ENCODE results near the gene AOX1. TPM values are rescaled to one million over a fixed set of nuclear protein-coding genes. Genes with fewer than 3 reads are reported as not detected.

The AOX1 gene
- total RNA-seq, 2 donors from 2014 or later: 24.8 to 47.9 TPM

DNA sequence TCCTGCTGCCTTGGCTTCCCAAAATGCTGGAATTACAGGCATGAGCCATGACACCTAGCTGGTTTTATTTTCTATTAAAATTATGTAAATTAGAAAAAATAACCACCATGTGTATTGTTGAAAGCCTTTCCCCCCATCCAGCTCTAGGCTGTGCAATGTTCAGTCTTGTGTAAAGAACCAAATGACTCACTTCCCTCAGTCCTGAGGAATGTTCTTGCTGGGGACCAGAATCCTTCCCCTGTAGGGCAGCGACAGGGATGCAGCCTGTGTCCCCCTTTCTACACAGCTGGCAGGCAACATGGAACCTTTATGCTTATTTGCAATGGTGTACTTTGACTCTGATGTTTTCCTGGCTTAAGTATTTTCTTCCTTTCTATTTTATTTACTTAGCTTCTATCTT lies 29.4 kb downstream of the AOX1 start:
- H3K36me3 ChIP-seq: no peaks in the 10 kb centered on the region
- no peaks in the 10 kb centered on the region for H3K9me3 ChIP-seq
- 72% methylated on average over 1 of the region's 1 CpG for WGBS
- no peak overlapping the region for H3K27ac ChIP-seq
- H3K4me3 ChIP-seq: no peak overlapping the region
- H3K27me3 ChIP-seq (replicated peaks; ENCODE audit: insufficient read depth): no peaks in the 10 kb centered on the region
- H3K4me1 ChIP-seq (replicated peaks): no peaks in the 10 kb centered on the region
- intact Hi-C loops (cut with DNase I): no loop called here
- no peak for DNase-seq (ENCODE audit: low spot score)
- TF ChIP-seq POLR2A (IDR thresholded peaks at IDR 0.05) (no peak), POLR2AphosphoS5 (IDR thresholded peaks at IDR 0.05) (no peak)
- TF ChIP-seq, protein P1, sequence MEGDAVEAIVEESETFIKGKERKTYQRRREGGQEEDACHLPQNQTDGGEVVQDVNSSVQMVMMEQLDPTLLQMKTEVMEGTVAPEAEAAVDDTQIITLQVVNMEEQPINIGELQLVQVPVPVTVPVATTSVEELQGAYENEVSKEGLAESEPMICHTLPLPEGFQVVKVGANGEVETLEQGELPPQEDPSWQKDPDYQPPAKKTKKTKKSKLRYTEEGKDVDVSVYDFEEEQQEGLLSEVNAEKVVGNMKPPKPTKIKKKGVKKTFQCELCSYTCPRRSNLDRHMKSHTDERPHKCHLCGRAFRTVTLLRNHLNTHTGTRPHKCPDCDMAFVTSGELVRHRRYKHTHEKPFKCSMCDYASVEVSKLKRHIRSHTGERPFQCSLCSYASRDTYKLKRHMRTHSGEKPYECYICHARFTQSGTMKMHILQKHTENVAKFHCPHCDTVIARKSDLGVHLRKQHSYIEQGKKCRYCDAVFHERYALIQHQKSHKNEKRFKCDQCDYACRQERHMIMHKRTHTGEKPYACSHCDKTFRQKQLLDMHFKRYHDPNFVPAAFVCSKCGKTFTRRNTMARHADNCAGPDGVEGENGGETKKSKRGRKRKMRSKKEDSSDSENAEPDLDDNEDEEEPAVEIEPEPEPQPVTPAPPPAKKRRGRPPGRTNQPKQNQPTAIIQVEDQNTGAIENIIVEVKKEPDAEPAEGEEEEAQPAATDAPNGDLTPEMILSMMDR (IDR thresholded peaks at IDR 0.05): no peak

DNA sequence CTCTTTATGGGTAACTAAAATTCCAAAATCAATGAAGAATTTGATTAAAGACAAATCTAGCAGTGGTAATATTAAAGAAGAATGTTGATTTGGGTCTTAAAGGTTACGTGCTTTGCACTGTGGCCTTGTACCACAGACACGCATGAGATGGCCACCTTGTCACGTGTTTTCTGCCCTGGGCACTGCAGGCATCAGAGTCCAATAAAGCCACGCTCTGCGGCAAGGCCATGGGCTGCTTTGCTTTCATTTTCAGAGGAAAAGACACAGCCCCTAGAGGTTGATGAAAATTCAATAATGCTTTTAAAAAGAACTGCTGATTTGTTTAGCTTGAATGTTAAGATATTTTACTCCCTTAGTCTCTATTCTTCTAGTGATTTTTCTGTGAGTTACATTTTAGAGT lies 30.4 kb downstream of the AOX1 start:
- intact Hi-C loops (cut with DNase I): no loop called here
- H3K27ac ChIP-seq: no peak overlapping the region
- DNase-seq (ENCODE audit: low spot score): no peak
- no peaks in the 10 kb centered on the region for H3K4me1 ChIP-seq (replicated peaks)
- no peak overlapping the region for H3K4me3 ChIP-seq
- WGBS: 72% methylated on average over 5 of the region's 5 CpGs
- H3K9me3 ChIP-seq: no peaks in the 10 kb centered on the region
- TF ChIP-seq, protein P1 (IDR thresholded peaks at IDR 0.05): no peak
- TF ChIP-seq POLR2AphosphoS5 (IDR thresholded peaks at IDR 0.05) (no peak), POLR2A (IDR thresholded peaks at IDR 0.05) (no peak)
- H3K27me3 ChIP-seq (replicated peaks; ENCODE audit: insufficient read depth): no peaks in the 10 kb centered on the region
- H3K36me3 ChIP-seq: no peaks in the 10 kb centered on the region

DNA sequence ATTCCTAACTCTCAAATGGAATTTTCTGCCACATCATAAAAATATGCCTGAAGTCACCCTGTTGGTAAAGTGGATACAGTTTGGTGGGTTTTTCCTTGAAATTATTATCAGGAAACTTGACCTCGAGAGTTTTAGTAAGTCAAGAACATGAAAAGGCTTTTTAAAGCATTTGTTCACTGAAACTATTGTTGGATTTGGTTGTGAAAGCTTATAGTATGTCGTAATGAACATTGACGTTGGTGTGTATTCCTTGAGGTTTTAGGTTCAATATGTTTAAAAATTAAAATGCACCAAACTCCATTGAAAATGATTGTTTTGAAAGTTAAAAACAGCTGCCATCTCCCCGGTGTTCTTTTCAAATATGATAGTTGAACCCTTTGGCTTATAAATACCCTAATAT lies 30.8 kb downstream of the AOX1 start:
- H3K4me1 ChIP-seq (replicated peaks): no peaks in the 10 kb centered on the region
- WGBS: 80% methylated on average over 4 of the region's 4 CpGs
- H3K27me3 ChIP-seq (replicated peaks; ENCODE audit: insufficient read depth): no peaks in the 10 kb centered on the region
- intact Hi-C loops (cut with DNase I): no loop called here
- no peak for DNase-seq (ENCODE audit: low spot score)
- no peaks in the 10 kb centered on the region for H3K36me3 ChIP-seq
- TF ChIP-seq POLR2A (IDR thresholded peaks at IDR 0.05): no peak
- TF ChIP-seq POLR2AphosphoS5 (IDR thresholded peaks at IDR 0.05): no peak
- TF ChIP-seq, protein P1 (IDR thresholded peaks at IDR 0.05): no peak
- no peak overlapping the region for H3K27ac ChIP-seq
- no peaks in the 10 kb centered on the region for H3K9me3 ChIP-seq
- H3K4me3 ChIP-seq: no peak overlapping the region

DNA sequence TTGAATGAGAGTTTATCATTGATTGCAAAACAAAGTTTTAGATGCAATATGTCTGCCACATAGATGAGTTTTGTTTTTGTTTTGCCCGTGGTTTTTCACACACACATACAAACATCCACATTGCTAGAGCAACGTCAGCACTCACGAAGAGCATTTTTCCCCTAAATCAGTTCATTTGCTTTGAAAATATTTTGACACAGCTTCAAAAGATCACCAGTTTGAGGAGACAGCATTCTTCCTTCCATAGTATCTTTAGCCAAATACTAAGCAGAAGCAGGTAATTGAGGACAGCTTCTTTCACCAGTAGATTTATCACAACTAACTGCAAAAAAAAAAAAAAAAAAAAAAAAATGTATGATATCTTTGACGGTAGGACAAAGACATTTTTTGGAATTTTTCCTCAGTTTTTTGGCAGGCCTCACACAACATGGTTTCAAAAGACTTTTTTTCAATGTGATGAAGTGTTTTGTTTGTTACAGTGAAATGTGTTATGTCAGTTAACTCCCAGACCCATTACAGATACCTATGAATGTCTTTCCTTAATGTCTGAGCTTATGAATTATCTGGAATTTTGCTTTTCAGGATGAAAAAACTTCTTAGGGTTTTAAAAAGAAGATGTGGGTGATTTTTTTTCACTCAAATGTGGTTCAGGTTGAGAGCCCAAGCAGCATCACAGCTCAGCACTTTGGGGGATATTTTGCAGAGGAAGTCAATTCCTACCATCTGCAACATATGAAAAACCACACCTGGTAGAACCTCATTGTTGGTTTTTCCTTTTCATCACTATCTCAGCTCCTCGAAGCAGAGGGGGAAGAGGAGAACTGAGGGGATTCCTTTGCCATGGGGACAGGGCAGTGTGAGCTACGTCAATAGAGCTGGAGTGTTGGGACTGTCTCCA lies 31.6 kb downstream of the AOX1 start:
- H3K27ac ChIP-seq: no peak overlapping the region
- intact Hi-C loops (cut with DNase I): no loop called here
- no peaks in the 10 kb centered on the region for H3K4me1 ChIP-seq (replicated peaks)
- H3K9me3 ChIP-seq: no peaks in the 10 kb centered on the region
- TF ChIP-seq POLR2A (IDR thresholded peaks at IDR 0.05) (no peak), POLR2AphosphoS5 (IDR thresholded peaks at IDR 0.05) (no peak)
- TF ChIP-seq, protein P1 (IDR thresholded peaks at IDR 0.05): no peak
- DNase-seq (ENCODE audit: low spot score): no peak
- H3K4me3 ChIP-seq: no peak overlapping the region
- no peaks in the 10 kb centered on the region for H3K27me3 ChIP-seq (replicated peaks; ENCODE audit: insufficient read depth)
- no peaks in the 10 kb centered on the region for H3K36me3 ChIP-seq
- 71% methylated on average over 6 of the region's 6 CpGs for WGBS

DNA sequence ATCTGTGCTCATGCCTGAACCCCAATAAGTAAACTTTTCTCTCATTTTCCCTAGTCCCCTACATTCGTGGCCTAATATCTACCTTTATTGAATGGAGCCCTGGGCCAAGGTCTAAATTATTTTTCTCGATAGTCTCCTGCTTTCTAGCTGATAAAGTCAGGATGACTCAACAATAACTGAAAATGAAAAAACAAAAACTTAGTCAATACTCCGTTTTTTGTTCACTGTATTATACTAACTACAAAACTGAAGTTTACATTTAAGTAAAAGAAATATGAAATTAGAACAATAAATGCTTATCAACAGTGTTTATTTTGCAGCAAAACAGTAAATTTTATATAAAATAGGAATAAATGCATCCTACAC lies 32.2 kb downstream of the AOX1 start:
- TF ChIP-seq POLR2AphosphoS5 (IDR thresholded peaks at IDR 0.05) (no peak), POLR2A (IDR thresholded peaks at IDR 0.05) (no peak)
- TF ChIP-seq, protein P1 (IDR thresholded peaks at IDR 0.05): no peak
- DNase-seq (ENCODE audit: low spot score): no peak
- H3K27ac ChIP-seq: no peak overlapping the region
- H3K4me3 ChIP-seq: no peak overlapping the region
- no peaks in the 10 kb centered on the region for H3K36me3 ChIP-seq
- H3K27me3 ChIP-seq (replicated peaks; ENCODE audit: insufficient read depth): no peaks in the 10 kb centered on the region
- H3K4me1 ChIP-seq (replicated peaks): no peaks in the 10 kb centered on the region
- WGBS: 69% methylated on average over 3 of the region's 3 CpGs
- intact Hi-C loops (cut with DNase I): no loop called here
- no peaks in the 10 kb centered on the region for H3K9me3 ChIP-seq

Data from prostate gland (tissue), 2 donors.